Fibroblast of mammary gland (primary cell): ENCODE measurements around the gene CD226.

Source experiments
- DNase-seq: peaks from one replicate; pipeline ENCODE4 v3.0.0-alpha.2; 2010; ENCODE audit warnings: low read depth
- H3K4me3 ChIP-seq: 2 replicates; pipeline ENCODE4 v1.5.1; 2011; ENCODE audit warnings: low read depth, mild to moderate bottlenecking, low read length, moderate library complexity; ENCODE audit not compliant: control insufficient read depth
- TF ChIP-seq, protein P1 (sequence below): conservative IDR thresholded peaks from 2 replicates; pipeline ENCODE4 v1.5.1; 2011; ENCODE audit warnings: low read depth, low read length, inconsistent platforms; ENCODE audit not compliant: control insufficient read depth, insufficient read depth

Gene CD226

DNA sequence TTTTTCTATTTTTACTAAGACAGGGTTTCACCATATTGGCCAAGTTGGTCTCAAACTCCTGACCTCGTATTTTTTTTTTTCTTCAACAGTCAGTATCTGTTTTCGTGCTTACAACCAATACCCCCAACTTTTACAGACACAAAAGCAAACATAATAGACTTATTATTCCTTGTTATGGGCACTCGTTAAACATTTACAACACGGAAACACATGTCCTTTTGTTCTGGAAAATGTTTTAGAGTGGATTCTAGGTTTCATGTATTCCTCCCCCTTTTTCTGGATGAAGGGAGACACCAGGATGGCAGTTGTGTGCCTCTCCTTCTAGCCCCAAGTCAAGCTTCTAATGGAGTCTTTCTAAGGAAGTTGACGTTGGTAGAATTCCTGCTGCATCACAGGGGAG lies 88.8 kb downstream of the CD226 start:
- no peak overlapping the region for H3K4me3 ChIP-seq
- TF ChIP-seq, protein P1, sequence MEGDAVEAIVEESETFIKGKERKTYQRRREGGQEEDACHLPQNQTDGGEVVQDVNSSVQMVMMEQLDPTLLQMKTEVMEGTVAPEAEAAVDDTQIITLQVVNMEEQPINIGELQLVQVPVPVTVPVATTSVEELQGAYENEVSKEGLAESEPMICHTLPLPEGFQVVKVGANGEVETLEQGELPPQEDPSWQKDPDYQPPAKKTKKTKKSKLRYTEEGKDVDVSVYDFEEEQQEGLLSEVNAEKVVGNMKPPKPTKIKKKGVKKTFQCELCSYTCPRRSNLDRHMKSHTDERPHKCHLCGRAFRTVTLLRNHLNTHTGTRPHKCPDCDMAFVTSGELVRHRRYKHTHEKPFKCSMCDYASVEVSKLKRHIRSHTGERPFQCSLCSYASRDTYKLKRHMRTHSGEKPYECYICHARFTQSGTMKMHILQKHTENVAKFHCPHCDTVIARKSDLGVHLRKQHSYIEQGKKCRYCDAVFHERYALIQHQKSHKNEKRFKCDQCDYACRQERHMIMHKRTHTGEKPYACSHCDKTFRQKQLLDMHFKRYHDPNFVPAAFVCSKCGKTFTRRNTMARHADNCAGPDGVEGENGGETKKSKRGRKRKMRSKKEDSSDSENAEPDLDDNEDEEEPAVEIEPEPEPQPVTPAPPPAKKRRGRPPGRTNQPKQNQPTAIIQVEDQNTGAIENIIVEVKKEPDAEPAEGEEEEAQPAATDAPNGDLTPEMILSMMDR: no peak
- no peak for DNase-seq

DNA sequence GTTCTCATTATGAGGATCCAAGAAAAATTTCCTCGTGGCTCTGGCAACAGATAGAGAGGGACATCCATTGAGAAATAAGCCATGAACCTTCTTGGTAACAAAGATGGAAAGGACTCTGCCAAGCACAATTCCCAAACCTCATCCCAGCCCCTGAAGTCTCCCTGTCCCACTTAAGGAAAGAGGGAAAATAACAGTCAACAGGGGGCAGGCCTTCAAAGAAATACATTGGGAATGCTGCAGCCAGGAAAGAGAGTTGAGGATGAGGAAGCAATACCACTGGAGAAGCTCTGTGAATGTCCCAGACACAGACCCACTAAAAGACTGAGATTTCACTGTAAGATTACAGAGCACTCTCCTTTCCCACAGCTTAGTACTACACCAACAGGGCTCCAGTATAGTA lies 93.2 kb downstream of the CD226 start:
- no peak for DNase-seq
- no peak overlapping the region for H3K4me3 ChIP-seq
- TF ChIP-seq, protein P1: no peak

DNA sequence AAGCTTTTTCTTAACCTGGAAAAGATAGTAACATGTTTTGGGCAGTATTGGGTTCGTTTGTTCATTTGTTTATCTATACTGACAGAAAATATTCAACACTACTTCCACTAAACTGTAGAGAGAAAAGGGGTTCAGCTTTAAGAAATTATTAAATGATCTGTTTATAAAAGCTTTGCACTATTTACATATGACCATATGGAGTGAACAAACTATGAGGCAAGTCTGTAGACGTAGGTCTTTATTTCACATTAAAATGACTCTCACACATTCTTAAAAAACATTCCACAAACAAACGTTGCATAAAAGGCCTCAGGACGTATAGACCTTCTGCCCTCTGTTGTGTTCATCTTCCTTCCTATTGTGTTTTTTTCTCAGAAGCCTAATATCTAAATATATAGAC lies 94.6 kb downstream of the CD226 start:
- DNase-seq: no peak

DNA sequence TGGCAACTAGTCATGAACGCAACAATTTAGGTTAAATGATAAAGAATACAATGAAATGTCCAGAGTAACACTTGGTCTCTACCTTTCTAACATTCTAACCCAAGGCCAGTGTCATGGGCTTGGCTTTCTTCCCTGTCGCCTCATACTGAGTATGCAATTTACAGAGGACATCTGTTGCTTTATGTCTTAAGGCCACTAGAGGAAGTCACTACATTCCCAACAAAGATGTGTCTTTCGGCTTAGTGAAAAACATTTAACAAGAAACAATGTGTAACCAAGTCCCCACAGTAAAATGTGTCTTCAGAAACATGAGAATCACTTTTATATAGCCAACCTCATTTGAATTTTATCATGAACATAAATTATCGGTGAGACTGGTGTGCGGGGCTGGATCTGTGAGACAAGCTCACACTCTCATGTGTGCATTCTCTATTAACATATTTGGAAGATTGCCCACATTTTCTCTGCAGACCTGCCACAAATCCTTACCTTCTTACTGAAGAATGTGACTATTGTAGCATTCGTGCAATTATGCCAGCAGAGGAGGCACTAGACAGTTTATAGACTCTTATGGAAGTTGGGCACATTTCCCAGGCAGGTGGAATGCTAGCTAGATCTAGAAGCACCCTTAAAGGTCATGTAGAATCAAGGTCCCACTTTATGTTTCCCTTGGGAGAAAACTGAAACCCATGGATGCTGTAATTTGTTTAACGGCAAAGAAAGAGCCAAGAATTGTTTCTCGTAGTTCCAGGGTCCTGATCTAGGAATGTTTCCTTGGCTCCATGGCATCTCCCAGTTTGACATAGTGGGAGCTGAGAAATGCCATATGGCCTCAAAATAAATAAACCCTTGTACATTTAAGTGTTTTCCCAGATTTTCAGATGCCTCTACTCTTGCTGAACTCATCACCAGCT lies 101.8 kb downstream of the CD226 start:
- DNase-seq: no peak
- TF ChIP-seq, protein P1: no peak
- H3K4me3 ChIP-seq: no peak overlapping the region

More for the DNA sequence above, 94.6 kb downstream of the CD226 start:
- H3K4me3 ChIP-seq: no peak overlapping the region
- TF ChIP-seq, protein P1: no peak

DNA sequence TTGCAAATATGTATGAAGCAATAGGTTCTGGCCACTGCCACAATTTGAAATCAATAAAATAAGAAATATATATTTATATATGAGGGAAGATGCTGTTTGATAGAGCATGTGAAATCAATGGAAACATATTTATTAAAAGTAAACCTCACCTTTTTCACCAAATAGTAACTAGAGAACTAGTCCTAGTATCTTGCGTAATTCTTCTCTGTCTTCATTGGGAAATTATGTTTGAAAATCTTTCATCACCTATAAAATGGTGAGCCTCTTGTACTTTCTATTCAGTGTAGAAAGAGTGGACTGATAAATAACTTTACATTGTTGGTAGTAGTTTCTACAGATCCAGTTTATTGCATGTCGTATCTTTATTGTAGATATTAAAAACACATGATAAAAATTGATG lies 103.0 kb downstream of the CD226 start:
- TF ChIP-seq, protein P1: no peak
- no peak overlapping the region for H3K4me3 ChIP-seq
- DNase-seq: no peak

DNA sequence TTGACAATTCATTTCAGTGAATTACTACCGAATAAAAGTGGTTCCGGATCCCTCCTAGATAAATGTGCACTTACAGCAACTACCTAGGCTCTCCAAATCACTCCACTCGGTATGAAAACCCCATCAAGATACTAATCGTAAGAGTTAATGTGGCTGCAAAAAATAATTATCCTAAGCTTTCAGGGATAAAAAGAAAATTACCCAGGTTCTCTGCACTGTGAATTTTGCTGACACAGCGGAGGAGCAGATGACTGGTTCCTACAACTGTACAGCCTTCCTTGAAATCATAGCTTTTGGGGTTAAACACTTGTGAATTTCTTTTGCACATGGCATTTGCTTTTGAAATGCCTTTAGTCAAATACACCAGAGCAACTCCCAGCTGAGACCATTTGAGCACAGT lies 104.7 kb downstream of the CD226 start:
- no peak for DNase-seq
- TF ChIP-seq, protein P1: no peak

More for the DNA sequence above, 104.7 kb downstream of the CD226 start:
- H3K4me3 ChIP-seq: no peak overlapping the region
